Panc1 (cell line): ENCODE results near the gene TSPO2. TPM values are rescaled to one million over a fixed set of nuclear protein-coding genes. Genes with fewer than 3 reads are reported as not detected.

ENCODE experiments used
- ATAC-seq: fragments of 200-7000 bp; cut with Tn5 transposase; 2 replicates; pipeline ENCODE4 v1.9.1; 2020; ENCODE audit warnings: mild to moderate bottlenecking, moderate library complexity
- BruUV-seq: library from RNA; stranded (reverse); fragments of 400-500 nt; replicated peaks from 2 replicates; lab custom pipeline; 2021; lab: Mats Ljungman, UMichigan
- CTCF ChIA-PET: fragments of 300-600 bp; sonication (Branson Sonifier 250); formaldehyde crosslinking; loops from one replicate; lab custom pipeline; 2022; ENCODE audit warnings: antibody characterized with exemption; lab: Charles Lee
- POLR2A ChIA-PET: fragments of 300-600 bp; sonication (Branson Sonifier 250); formaldehyde crosslinking; loops from one replicate; lab custom pipeline; 2022; ENCODE audit warnings: antibody characterized with exemption; lab: Charles Lee
- DNase-seq: peaks from one replicate; pipeline ENCODE4 v3.0.0-alpha.2; 2010; ENCODE audit warnings: low read depth, low spot score
- H3K27ac ChIP-seq: 2 replicates; pipeline ENCODE4 v1.5.1; 2011; ENCODE audit warnings: mild to moderate bottlenecking, low read length, inconsistent platforms
- H3K27me3 ChIP-seq: fragments of 200-500 bp; sonication (Bioruptor generic); 2 replicates; pipeline ENCODE4 v1.6.0; 2014; ENCODE audit warnings: low read length, inconsistent platforms; ENCODE audit not compliant: control insufficient read depth, insufficient read depth
- H3K36me3 ChIP-seq: fragments of 200-500 bp; sonication (Bioruptor generic); 2 replicates; pipeline ENCODE4 v1.5.1; 2014; ENCODE audit warnings: inconsistent platforms, mild to moderate bottlenecking, low read length, moderate library complexity; ENCODE audit not compliant: control insufficient read depth, insufficient read depth
- H3K4me1 ChIP-seq: 2 replicates; pipeline ENCODE4 v1.5.1; 2011; ENCODE audit warnings: inconsistent platforms, mild to moderate bottlenecking, low read length, moderate library complexity; ENCODE audit not compliant: control insufficient read depth, insufficient read depth
- H3K4me3 ChIP-seq, 2 experiments: 2 replicates each; pipeline ENCODE4 v1.5.1; 2011 to 2012; ENCODE audit warnings: low read depth in 2 of 2, low read length in 2 of 2, mild to moderate bottlenecking in 2 of 2, inconsistent platforms in 1 of 2, moderate library complexity in 1 of 2
- H3K9me3 ChIP-seq: fragments of 200-500 bp; sonication (Bioruptor generic); 2 replicates; pipeline ENCODE4 v1.5.1; 2014; ENCODE audit warnings: low read depth, mild to moderate bottlenecking, inconsistent platforms, low read length, moderate library complexity; ENCODE audit not compliant: control insufficient read depth, insufficient read depth
- POLR2AphosphoS5 ChIP-seq: IDR thresholded peaks from 2 replicates; pipeline ENCODE4 v1.6.1; 2012; ENCODE audit warnings: mild to moderate bottlenecking, low read depth, low read length, moderate library complexity
- SIN3A ChIP-seq: IDR thresholded peaks from 2 replicates; pipeline ENCODE4 v1.6.1; 2012; ENCODE audit warnings: low read depth, mild to moderate bottlenecking, low read length, moderate library complexity, borderline replicate concordance; ENCODE audit not compliant: insufficient read depth
- TCF7L2 ChIP-seq: IDR thresholded peaks from 2 replicates; pipeline ENCODE4 v1.6.1; 2011; ENCODE audit warnings: mild to moderate bottlenecking, low read depth, low read length, inconsistent platforms
- in situ Hi-C: cut with HindIII; loops from 2 replicates; pipeline ENCODE4 v1.10.0; 2016; ENCODE audit warnings: low sequenced_read_pairs, low pct_unique_long_range_greater_than_20kb
- intact Hi-C: fragments of 100-400 bp; cut with micrococcal nuclease; formaldehyde crosslinking; loops from one replicate; pipeline ENCODE4 v1.10.0; 2022; ENCODE audit not compliant: unreplicated experiment
- total RNA-seq: library from RNA; stranded (reverse); gene quantifications from one replicate; pipeline ENCODE4 v1.2.1, GENCODE V29; 2021; ENCODE audit not compliant: unreplicated experiment
- TF ChIP-seq, protein P1 (sequence below): fragments of 450-650 bp; IDR thresholded peaks from 2 replicates; pipeline ENCODE4 v1.5.1; 2017; ENCODE audit warnings: mild to moderate bottlenecking
- TF ChIP-seq, protein P2 (sequence below), 2 experiments: IDR thresholded peaks; 2 replicates each; pipeline ENCODE4 v1.6.1; 2011 to 2012; ENCODE audit warnings: low read depth in 2 of 2, control low read depth in 1 of 2, low read length in 1 of 2, mild to moderate bottlenecking in 1 of 2, moderate library complexity in 1 of 2; ENCODE audit not compliant: insufficient read depth in 1 of 2

Gene TSPO2
- total RNA-seq, 1 experiment from 2014 or later, result not detected

DNA sequence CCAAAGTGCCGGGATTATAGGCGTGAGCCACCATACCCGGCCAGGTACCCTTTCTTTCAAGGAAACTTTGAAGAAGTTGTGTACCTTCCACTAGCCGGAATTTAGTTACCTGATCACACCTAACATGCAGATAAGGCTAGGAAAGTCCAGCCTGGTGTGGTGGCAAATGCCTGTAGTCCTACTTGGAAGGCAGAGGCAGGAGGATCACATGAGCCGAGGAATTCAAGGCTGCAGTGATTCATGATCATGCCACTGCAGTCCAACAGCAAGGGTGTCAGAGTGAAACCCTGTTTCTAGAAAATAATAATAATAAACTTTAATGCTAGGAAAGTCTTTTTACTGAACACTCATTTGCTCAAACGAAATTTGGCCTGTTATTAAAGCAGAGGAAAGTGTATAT is 51.5 kb downstream of the TSPO2 start:
- no peak overlapping the region for H3K4me3 ChIP-seq
- H3K9me3 ChIP-seq, result no peaks in the 10 kb centered on the region
- in situ Hi-C loops (no loop called here), intact Hi-C loops (loop anchor here (5.0 to 10.0 kb wide), 2 partner anchors 91 to 224 kb away; no protein-coding TSS in a partner anchor)
- ChIA-PET POLR2A (no interaction called here), CTCF (no interaction called here)
- no TSS peak for BruUV-seq
- TF ChIP-seq TCF7L2, result no peak
- TF ChIP-seq, protein P1, sequence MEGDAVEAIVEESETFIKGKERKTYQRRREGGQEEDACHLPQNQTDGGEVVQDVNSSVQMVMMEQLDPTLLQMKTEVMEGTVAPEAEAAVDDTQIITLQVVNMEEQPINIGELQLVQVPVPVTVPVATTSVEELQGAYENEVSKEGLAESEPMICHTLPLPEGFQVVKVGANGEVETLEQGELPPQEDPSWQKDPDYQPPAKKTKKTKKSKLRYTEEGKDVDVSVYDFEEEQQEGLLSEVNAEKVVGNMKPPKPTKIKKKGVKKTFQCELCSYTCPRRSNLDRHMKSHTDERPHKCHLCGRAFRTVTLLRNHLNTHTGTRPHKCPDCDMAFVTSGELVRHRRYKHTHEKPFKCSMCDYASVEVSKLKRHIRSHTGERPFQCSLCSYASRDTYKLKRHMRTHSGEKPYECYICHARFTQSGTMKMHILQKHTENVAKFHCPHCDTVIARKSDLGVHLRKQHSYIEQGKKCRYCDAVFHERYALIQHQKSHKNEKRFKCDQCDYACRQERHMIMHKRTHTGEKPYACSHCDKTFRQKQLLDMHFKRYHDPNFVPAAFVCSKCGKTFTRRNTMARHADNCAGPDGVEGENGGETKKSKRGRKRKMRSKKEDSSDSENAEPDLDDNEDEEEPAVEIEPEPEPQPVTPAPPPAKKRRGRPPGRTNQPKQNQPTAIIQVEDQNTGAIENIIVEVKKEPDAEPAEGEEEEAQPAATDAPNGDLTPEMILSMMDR, result no peak
- TF ChIP-seq POLR2AphosphoS5, result no peak
- no peak for TF ChIP-seq SIN3A
- TF ChIP-seq, protein P2, sequence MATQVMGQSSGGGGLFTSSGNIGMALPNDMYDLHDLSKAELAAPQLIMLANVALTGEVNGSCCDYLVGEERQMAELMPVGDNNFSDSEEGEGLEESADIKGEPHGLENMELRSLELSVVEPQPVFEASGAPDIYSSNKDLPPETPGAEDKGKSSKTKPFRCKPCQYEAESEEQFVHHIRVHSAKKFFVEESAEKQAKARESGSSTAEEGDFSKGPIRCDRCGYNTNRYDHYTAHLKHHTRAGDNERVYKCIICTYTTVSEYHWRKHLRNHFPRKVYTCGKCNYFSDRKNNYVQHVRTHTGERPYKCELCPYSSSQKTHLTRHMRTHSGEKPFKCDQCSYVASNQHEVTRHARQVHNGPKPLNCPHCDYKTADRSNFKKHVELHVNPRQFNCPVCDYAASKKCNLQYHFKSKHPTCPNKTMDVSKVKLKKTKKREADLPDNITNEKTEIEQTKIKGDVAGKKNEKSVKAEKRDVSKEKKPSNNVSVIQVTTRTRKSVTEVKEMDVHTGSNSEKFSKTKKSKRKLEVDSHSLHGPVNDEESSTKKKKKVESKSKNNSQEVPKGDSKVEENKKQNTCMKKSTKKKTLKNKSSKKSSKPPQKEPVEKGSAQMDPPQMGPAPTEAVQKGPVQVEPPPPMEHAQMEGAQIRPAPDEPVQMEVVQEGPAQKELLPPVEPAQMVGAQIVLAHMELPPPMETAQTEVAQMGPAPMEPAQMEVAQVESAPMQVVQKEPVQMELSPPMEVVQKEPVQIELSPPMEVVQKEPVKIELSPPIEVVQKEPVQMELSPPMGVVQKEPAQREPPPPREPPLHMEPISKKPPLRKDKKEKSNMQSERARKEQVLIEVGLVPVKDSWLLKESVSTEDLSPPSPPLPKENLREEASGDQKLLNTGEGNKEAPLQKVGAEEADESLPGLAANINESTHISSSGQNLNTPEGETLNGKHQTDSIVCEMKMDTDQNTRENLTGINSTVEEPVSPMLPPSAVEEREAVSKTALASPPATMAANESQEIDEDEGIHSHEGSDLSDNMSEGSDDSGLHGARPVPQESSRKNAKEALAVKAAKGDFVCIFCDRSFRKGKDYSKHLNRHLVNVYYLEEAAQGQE (IDR thresholded peaks at IDR 0.05; ENCODE audit: insufficient read depth in 1 of 2, low read depth in 2 of 2, low read length in 1 of 2), result no peak
- H3K27me3 ChIP-seq, result no peaks in the 10 kb centered on the region
- no peak overlapping the region for H3K27ac ChIP-seq
- no peak for ATAC-seq
- no peak for DNase-seq
- peaks cover 43% of the 10 kb centered on the region for H3K36me3 ChIP-seq
- H3K4me1 ChIP-seq, result no peaks in the 10 kb centered on the region

Other genes starting within 250 kb of the TSPO2 start
- 0.36 TPM for gene UNC5CL, start 3.2 kb upstream of the TSPO2 start, total RNA-seq
- gene APOBEC2, start 10.7 kb downstream of the TSPO2 start, total RNA-seq, result not detected
- gene OARD1, start 29.9 kb downstream of the TSPO2 start, total RNA-seq, result 18.2 TPM
- gene NFYA, start 30.5 kb downstream of the TSPO2 start, total RNA-seq, result 34.7 TPM
- not detected for gene TREML1, start 111.9 kb downstream of the TSPO2 start, total RNA-seq
- not detected for gene TREM2, start 120.6 kb downstream of the TSPO2 start, total RNA-seq
- gene TREML2, start 158.7 kb downstream of the TSPO2 start, total RNA-seq, result not detected
- gene TREML4, start 185.9 kb downstream of the TSPO2 start, total RNA-seq, result not detected
- gene TREM1, start 244.2 kb downstream of the TSPO2 start, total RNA-seq, result not detected